ENCODE measurements around the gene TSC22D1.
"Not testable (repeated sequence)": the region's sequence is repeated elsewhere in the genome, so short reads cannot be mapped to it uniquely, and the experiment has no call there.

TSC22D1 gene

GRCh38 chr13:44507639-44508038 lies 68.5 kb downstream of the TSC22D1 start:
- DNase-seq (ENCODE audit: low read depth in 2 of 3, low spot score in 1 of 3) = no peak

- DNase-seq (ENCODE audit: low read depth in 2 of 3, low spot score in 1 of 3) = no peak
Observed at GRCh38 chr13:44506719-44507118, 69.4 kb downstream of the TSC22D1 start.

DNA sequence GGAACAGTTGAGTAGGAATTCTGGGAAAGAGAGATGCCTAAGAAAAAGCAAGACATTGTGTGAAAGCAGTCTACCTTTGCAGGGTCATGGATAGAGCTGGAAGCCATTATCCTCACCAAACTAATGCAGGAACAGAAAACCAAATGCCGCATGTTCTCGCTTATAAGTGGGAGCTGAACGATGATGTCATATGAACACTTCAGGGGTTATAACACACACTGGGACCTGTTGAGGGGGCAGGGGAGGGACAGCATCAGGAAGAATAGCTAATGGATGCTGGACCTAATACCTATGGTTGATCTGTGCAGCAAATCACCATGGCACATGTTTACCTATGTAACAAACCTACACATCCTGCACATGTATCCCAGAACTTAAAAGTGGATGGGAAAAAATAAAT lies 69.9 kb downstream of the TSC22D1 start:
- DNase-seq (ENCODE audit: low read depth in 2 of 3, low spot score in 1 of 3) = no peak

DNA sequence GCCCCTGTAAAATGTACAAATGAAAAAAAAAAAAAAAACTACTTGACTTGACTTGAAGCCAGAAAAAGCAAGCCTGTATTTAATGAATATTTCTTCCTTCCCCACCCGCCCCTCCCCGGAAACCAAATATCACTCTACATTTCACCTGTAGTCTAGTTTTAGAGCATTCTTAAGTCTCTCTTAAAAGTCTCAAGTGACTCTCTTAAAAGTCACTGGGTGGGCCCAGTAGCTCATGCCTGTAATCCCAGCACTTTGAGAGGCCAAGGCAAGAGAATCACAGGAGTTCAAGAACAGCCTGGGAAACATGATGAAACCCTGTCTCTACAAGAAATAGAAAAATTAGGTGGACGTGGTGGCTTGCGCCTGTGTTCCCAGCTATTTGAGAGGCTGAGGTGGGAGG lies 72.0 kb downstream of the TSC22D1 start:
- DNase-seq (ENCODE audit: low read depth in 2 of 3, low spot score in 1 of 3) = no peak

DNA sequence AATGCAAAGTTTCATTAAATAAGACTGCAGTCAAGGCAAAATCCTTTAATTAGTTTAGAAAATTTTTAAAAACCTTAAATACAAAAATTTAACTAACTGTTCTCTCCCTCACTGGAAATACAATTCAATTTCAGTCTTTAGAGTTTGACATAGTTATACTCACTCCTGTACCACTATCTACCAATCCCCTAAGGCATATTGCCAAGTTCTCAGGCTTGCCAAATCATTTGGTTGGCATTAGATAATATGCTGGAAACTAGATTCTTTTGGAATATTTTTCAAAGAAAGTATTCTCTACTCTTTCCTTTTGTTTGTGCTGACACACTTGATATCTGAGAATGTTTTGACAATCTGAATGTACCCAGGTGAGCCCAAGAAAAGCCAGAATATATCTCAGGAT lies 77.2 kb downstream of the TSC22D1 start:
- DNase-seq (ENCODE audit: low read depth in 2 of 3, low spot score in 1 of 3) = no peak

DNA sequence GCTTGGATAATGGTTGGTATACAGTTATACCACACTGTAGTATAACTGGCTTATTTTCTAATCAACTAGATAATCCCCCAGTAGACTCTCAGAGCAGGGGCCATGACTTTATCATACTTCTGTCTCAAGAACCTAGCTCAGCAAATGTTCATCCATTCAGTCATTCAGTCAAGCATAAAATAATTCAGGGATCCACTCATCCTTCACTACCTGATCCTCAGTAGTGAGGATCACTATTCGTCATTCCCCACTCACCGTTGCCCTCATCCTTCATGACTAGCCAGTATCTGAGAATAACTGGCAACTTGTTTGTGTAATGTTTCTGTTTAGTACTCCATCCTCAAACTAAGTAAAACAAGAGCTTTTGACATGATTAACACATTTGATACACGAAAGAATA lies 77.6 kb downstream of the TSC22D1 start:
- DNase-seq (ENCODE audit: low read depth in 2 of 3, low spot score in 1 of 3) = no peak

DNA sequence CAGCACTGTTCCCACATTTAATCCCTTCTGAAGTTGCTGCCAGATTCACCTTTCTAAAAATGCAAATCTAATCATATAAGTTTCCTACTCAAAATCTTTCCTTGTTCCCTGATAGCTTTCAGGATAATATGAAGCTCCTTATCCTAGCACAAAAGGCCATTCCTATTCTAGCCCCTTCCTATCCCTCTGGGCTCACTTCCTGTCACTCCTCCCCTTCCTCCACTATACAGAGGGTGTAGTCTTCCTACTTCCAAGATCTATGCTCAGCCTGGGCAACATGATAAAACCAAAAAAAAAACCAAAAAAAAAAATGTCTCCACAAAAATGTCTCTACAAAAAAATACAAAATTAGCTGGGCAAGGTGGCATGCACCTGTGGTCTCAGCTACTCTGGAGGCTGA lies 78.3 kb downstream of the TSC22D1 start:
- no peak for DNase-seq (ENCODE audit: low read depth in 2 of 3, low spot score in 1 of 3)

DNA sequence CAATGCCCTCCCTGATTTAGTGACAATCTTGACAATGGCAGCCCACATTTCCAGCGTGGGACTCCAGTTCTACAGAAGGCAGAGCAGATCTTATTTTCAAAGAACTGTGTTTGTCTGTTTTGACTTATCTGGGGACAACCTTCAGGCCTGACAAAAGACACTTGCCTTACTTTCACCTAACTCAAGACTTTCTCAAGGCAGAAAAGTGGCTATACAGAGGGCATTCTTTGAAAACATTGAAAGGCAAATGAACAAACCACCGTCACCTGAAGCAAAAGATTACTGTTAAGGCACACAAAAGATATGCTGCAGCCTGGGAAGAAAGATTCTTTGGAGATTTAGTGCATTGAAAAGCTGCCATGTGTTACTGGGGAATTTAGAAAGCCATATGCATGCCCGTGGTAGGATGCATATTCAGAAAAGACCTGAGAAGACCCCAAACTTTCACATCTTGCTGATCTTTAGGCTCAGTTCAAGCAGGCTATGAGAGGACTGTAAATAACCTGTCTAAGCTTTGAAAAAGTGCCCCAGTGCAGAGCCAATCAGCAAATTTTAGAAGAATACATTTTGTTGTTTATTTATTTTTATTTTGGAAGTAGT lies 82.8 kb downstream of the TSC22D1 start:
- DNase-seq (ENCODE audit: low read depth in 2 of 3, low spot score in 1 of 3) = no peak

- no peak for DNase-seq (ENCODE audit: low read depth in 2 of 3, low spot score in 1 of 3)
Observed at GRCh38 chr13:44489751-44490150, 86.4 kb downstream of the TSC22D1 start.

GRCh38 chr13:44487989-44488388 lies 88.1 kb downstream of the TSC22D1 start:
- no peak for DNase-seq (ENCODE audit: low read depth in 2 of 3, low spot score in 1 of 3)

GRCh38 chr13:44484562-44485138 lies 91.5 kb downstream of the TSC22D1 start:
- no peak for DNase-seq (ENCODE audit: low read depth in 2 of 3, low spot score in 1 of 3)

DNA sequence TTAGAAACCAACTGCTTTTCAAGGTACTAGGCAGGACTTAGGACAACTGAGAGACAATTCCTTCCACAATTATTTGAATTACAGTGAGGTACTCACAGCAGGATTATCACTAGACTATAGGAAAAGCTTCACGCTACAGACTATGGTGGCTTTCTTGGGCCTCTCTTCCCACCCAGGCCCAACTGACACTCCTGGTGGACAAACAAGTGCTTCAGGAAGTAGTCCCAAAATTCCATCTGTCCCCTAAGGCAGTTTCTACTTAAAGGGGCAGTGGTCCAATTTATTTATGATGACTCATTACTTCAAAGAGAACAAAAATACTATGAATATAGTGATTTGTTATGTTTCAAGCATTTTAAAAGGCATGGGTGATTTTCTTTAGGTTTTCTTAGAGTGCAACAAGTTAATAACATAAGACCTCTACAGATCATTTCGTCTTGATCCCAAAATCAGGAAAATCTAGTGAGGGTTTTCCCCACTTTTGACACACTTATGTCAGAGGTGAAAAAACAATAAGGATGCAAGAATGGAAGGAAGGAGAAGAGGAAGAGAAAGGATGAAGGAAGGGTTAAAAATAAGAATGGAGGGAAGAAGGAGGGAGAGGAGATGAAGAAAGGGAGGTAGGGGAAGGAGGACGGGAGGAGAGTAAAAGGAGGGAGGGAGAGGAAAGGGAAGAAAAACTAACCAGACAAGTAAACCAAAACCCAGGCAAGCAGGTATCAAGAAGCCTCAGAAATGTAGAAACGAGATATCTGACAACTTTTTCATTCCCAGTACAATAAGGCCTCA lies 101.8 kb downstream of the TSC22D1 start:
- DNase-seq (ENCODE audit: low read depth in 2 of 3, low spot score in 1 of 3) = no peak

- no peak for DNase-seq (ENCODE audit: low read depth in 2 of 3, low spot score in 1 of 3)
Observed at GRCh38 chr13:44471686-44472085, 104.4 kb downstream of the TSC22D1 start.

- no peak for DNase-seq (ENCODE audit: low read depth in 2 of 3, low spot score in 1 of 3)
Observed at GRCh38 chr13:44470638-44471562, 105.2 kb downstream of the TSC22D1 start.

DNA sequence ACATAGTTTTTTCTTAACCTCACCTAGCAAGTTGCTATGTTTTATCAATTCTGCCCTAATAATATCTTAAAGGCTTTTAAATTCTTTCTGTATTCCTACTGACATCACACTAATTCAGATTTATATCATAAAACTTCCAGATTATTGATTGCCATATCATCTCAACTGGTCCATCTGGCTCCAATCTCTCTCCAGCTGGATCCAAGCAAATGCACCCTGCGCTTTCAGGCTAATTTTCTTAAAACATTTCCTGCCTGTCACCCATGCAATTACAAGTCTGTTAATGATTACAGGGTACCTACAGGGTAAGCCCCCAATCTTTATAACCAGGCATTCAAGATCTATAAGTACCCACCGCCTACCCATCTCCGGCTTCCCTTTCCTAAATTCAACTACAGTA lies 107.3 kb downstream of the TSC22D1 start:
- no peak for DNase-seq (ENCODE audit: low read depth in 2 of 3, low spot score in 1 of 3)

- DNase-seq (ENCODE audit: low read depth in 2 of 3, low spot score in 1 of 3) = no peak
Observed at GRCh38 chr13:44465318-44465717, 110.8 kb downstream of the TSC22D1 start.

GRCh38 chr13:44464471-44464870 lies 111.7 kb downstream of the TSC22D1 start:
- DNase-seq (ENCODE audit: low read depth in 2 of 3, low spot score in 1 of 3) = no peak

DNA sequence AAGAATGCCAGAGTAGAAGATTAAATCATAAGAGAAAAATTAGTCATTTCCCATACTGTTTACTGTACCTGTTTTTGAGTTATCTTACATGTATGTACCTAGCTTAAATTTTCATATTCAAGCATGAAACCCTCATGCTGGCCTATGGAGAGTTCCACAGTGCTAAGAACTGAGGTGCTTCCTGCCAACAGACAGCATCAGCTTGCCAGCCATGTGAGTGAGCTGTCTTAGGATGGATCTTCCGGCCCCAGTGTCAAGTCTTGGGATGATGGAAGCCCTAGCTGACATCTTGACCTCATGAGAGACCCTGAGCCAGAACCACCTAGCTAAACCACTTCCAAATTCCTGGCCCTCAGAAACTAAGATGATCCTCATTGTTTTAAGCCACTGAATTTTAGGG lies 112.4 kb downstream of the TSC22D1 start:
- DNase-seq (ENCODE audit: low read depth in 2 of 3, low spot score in 1 of 3) = no peak

DNA sequence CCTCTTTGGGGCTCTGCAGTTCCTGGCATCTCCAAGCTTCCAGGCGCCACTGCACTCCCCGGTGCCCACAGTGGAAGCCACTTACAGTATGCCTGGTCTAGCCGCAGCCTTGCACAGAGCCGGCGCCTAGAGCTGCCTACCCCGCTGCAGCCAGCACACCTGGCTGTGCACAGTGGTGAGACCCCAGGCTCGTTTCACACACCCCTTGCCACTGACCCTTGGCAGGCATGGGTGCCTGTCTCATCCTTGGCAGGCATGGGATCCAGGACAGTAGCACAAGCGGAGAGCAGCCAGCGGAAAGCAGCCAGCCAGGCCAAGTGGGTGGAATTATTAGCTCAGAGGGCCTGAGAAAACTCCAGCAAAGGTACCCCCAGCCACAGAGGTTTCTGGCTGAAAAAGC lies 116.5 kb downstream of the TSC22D1 start:
- DNase-seq (ENCODE audit: low read depth in 2 of 3, low spot score in 1 of 3) = no peak

DNA sequence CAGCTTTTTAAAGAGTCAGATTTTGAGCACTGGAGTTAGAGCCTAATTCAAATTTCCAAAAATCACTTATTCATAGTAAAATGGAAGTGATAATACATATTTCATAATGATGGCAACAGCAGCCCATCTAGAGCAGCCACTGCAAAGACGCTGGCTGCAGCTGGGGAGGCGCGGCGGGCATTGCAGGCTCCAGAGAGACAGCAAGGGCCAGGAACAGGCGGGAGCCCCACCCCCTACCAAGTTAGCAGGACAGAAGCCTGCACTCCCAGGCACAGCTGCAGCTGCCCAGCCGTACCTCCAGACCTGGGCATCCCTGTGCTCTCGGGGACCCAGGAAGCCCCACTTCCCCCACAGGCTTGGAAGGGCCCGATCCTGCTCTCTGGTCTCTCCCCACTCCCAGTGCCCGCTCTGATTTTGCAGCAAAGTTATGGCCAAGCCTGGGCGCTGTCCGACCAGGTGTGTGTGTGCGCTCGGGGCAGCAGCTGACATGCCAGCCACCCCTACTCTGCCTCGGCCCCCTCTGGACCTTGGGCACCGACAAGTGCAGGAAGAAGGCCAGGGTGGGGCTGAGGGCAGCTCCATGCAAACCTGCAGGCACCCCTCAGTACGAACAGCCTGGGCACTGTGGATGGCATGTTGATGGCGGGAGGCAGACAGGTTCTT lies 117.7 kb downstream of the TSC22D1 start:
- no peak for DNase-seq (ENCODE audit: low read depth in 2 of 3, low spot score in 1 of 3)

DNA sequence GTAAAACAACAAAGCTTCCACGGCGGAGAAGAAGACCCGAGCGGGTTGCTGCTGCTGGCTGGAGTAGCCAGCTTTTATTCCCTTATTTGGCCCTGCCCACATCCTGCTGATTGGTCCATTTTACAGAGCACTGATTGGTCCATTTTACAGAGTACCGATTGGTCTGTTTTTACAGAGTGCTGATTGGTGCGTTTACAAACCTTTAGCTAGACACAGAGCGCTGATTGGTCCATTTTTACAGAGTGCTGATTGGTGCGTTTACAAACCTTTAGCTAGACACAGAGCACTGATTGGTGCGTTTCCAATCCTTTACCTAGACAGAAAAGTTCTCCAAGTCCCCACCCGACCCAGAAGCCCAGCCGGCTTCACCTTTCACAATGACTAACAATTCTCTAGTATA lies 119.9 kb downstream of the TSC22D1 start:
- not testable (repeated sequence) for DNase-seq (ENCODE audit: low read depth in 2 of 3, low spot score in 1 of 3)

All from stimulated activated CD4-positive, alpha-beta T cell treated with anti-CD3 and anti-CD28 coated beads, Interleukin-12 subunit alpha, Interleukin-12 subunit beta, amount 100 ng/mL, for 48 hours (primary cell).